SK-N-MC (cell line): Measurements from ENCODE around the gene SCCPDH.
"Not testable (repeated sequence)": the region's sequence is repeated elsewhere in the genome, so short reads cannot be mapped to it uniquely, and the experiment has no call there.

Source experiments
- DNase-seq: peaks from one replicate; pipeline ENCODE4 v3.0.0-alpha.2; 2011; ENCODE audit warnings: low read depth, low spot score
- H3K27ac ChIP-seq: fragments of 200-600 bp; sonication (generic); 2 replicates; pipeline ENCODE4 v1.5.1; 2016; ENCODE audit warnings: mixed run types
- H3K36me3 ChIP-seq: fragments of 200-600 bp; sonication (generic); 2 replicates; pipeline ENCODE4 v1.6.1; 2017; ENCODE audit warnings: antibody characterized with exemption, low read length, mixed read lengths; ENCODE audit not compliant: insufficient read depth
- H3K4me3 ChIP-seq: fragments of 200-600 bp; sonication (generic); 2 replicates; pipeline ENCODE4 v1.5.1; 2016
- H3K9ac ChIP-seq: fragments of 200-600 bp; sonication (generic); 2 replicates; pipeline ENCODE4 v1.8.0; 2017; ENCODE audit warnings: mixed run types, mixed read lengths; ENCODE audit not compliant: insufficient read length
- H3K9me3 ChIP-seq: fragments of 200-600 bp; sonication (generic); 2 replicates; pipeline ENCODE4 v1.6.1; 2017; ENCODE audit warnings: low read depth, mild to moderate bottlenecking, antibody characterized with exemption, low read length, moderate library complexity, mixed read lengths
- EZH2 ChIP-seq: fragments of 200-600 bp; sonication (generic); IDR thresholded peaks from one replicate; pipeline ENCODE4 v1.6.1; 2017; ENCODE audit warnings: antibody characterized with exemption
- FOXP2 ChIP-seq: optimal IDR thresholded peaks from 2 replicates; pipeline ENCODE3; 2011; ENCODE audit warnings: mild to moderate bottlenecking, moderate library complexity; ENCODE audit not compliant: insufficient read depth; ENCODE audit errors: extremely low read length, control extremely low read depth
- POLR2AphosphoS5 ChIP-seq: IDR thresholded peaks from 2 replicates; pipeline ENCODE4 v1.6.1; 2012; ENCODE audit warnings: mild to moderate bottlenecking, low read depth, low read length, borderline replicate concordance

The SCCPDH gene

DNA sequence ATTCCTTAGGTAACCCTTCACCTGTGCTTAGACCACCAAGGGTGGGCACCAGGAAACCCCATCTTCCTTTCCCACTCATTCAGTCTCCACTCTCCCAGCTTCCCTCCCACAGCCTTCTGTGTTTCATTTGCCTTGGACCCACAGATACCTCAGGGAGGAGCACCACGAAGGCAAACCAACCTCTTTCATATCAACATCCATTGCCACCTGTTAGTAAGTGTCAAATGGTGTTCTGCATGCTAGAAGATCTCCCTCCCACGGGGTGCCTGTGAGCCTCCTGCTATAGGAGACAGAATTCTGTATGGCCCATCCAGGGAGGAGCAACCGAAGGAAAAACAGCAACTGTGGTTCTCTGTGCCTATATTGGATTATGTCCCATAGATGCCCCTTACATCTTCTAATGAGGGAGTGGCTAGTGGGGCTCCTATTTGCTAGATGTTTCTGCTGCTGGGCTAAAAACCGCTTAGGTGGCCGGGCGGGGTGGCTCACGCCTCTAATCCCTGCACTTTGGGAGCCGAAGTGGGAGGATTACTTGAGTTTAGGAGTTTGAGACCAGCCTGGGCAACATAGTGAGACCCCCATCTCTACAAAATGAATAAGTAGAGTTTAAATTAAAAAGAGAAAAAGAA, 25.6 kb upstream of the SCCPDH start:
- Histone ChIP-seq H3K9ac (peak overlapping the region; percentile 18), H3K36me3 (no peaks in the 10 kb centered on the region), H3K9me3 (no peaks in the 10 kb centered on the region), H3K27ac (no peak overlapping the region), H3K4me3 (peak overlapping the region; percentile 67)
- TF ChIP-seq EZH2: no peak
- no peak for TF ChIP-seq FOXP2
- TF ChIP-seq POLR2AphosphoS5: no peak
- DNase-seq: no peak

DNA sequence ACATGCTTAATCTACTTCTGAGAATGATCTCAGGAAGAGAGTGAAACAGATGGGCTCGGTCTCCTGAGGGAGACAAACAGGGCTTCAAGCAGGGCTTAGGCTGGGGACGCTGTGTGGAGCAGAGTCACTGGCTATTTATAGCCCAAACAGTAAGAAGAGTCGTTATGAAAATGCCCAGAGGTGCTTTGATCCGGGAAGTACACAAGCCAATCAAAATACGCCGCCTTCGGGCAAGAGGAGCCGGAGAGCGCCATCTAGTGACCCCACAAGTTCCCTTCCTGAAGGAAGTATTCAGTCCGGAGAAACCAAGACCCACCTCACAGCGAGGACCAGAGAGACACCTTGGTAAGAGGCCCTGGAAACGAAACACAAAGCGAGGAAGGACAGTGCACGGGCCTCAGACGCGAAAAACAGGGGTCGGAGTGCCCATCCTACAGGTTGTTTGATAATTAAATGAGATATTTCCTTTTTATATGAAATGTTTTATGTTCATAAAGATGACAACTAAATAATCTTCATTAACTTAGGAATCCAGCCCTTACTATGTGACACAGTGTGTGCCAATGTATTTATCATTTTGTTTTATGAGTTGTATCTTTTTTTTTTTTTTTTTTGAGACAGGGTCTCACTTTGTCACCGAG, 25.0 kb upstream of the SCCPDH start:
- no peaks in the 10 kb centered on the region for H3K9me3 ChIP-seq
- TF ChIP-seq POLR2AphosphoS5 (no peak), FOXP2 (no peak), EZH2 (no peak)
- peak; percentile 69 for DNase-seq
- H3K27ac ChIP-seq: no peak overlapping the region
- H3K36me3 ChIP-seq: no peaks in the 10 kb centered on the region
- H3K4me3 ChIP-seq: peak overlapping the region; percentile 67
- H3K9ac ChIP-seq: peak overlapping the region; percentile 18

DNA sequence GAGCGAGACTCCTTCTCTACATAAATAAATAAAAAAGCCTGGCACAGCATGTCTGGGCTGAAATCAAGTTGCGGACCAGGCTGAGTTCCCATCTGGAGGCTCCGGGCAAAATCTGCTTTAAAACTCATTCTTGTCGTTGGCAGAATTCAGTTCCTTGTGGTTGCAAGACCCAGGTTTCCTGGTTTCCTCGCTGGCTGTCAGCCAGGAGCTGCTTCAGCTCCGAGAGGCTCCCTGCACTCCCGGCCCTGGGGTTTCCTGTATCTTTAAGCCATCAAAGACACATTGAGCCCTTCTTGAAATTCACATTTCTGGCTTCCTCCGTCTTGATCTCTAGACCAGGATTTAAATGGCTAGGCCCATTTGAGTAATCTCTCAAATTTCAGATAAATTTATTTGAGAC, 20.6 kb upstream of the SCCPDH start:
- Histone ChIP-seq H3K27ac (no peak overlapping the region), H3K9me3 (no peaks in the 10 kb centered on the region), H3K4me3 (no peak overlapping the region), H3K9ac (no peak overlapping the region), H3K36me3 (no peaks in the 10 kb centered on the region)
- peak; percentile 40 for DNase-seq
- TF ChIP-seq FOXP2: no peak
- no peak for TF ChIP-seq POLR2AphosphoS5
- TF ChIP-seq EZH2: no peak

DNA sequence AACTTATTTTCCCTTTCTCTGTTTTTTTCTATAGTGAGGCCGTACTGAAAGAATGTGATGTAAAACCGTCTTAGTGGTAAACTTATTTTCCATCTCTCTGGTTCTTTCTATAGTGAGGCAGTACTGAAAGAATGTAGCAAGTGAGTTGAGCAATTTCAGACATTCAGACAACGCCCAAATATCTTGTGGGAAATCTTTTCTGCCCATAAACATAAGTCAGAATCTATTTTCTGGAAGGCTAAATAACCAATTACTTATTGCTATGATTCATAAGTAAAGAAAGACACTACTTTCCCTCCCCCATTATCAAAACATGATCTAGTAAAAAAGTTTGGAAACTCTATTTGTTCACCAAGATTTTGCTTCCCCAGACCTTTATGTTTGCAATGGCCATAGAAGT, 18.8 kb upstream of the SCCPDH start:
- TF ChIP-seq POLR2AphosphoS5 (no peak), FOXP2 (no peak), EZH2 (no peak)
- DNase-seq: no peak
- Histone ChIP-seq H3K9me3 (no peaks in the 10 kb centered on the region), H3K9ac (no peak overlapping the region), H3K27ac (no peak overlapping the region), H3K4me3 (no peak overlapping the region), H3K36me3 (no peaks in the 10 kb centered on the region)

DNA sequence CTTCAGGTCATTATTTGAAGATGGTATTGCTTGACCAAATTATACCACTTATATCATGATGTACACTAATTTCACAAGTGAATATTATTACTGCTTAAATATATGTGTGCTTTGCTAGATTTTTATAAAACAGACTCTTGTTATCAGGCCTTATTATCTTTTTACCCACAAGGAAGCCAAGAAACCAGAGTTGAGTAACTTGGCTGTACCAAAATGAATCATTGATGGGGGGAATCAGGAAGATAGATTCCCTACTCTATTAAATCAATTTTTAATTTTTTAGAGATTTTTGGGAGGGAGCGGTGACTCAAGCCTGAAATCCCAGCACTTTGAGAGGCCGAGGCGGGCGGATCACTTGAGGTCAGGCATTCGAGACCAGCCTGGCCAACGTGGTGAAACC, 16.0 kb upstream of the SCCPDH start:
- Histone ChIP-seq H3K9ac (no peak overlapping the region), H3K36me3 (no peaks in the 10 kb centered on the region), H3K27ac (no peak overlapping the region), H3K4me3 (no peak overlapping the region), H3K9me3 (no peaks in the 10 kb centered on the region)
- TF ChIP-seq EZH2: no peak
- no peak for TF ChIP-seq FOXP2
- no peak for TF ChIP-seq POLR2AphosphoS5
- DNase-seq: no peak

DNA sequence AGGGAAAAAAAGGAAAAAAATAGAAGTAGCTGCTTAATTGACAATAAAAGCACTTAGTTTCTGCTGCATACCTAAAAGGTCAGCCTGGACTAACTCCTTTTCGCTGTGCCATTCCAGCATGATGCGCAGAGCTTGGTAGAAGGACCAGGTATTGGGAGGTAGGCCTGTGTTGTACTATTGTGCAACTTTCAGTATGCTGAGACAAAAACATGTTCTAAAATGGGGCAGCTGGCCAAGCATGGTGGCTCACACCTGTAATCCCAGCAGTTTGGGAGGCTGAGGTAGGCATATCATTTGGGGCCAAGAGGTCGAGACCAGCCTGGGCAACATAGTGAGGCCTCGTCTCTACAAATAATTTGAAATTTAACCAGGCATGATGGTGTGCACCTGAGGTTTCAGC, 15.0 kb upstream of the SCCPDH start:
- TF ChIP-seq EZH2 (no peak), POLR2AphosphoS5 (no peak), FOXP2 (no peak)
- no peaks in the 10 kb centered on the region for H3K9me3 ChIP-seq
- no peak for DNase-seq
- H3K36me3 ChIP-seq: no peaks in the 10 kb centered on the region
- H3K27ac ChIP-seq: no peak overlapping the region
- H3K4me3 ChIP-seq: no peak overlapping the region
- H3K9ac ChIP-seq: no peak overlapping the region

DNA sequence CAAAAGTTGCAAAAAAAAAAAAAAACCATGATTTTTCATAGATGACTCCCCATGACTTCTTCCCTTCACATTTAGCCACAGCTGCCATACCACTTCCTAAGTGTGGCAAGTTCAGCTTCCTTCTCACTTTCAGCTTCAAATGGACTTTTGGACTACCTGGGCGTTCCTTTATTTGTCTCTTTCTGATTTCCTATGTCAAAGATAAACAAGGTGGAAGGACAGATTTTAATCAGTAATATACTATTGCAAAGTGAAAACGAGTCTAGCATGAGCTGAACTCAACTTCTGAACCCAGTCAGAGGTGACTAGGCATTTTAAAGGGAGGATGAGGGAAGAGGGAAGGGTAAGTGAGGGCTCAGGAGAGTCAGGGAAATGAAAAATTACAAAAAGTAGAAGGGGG, 14.4 kb upstream of the SCCPDH start:
- DNase-seq: no peak
- Histone ChIP-seq H3K9me3 (no peaks in the 10 kb centered on the region), H3K27ac (no peak overlapping the region)

DNA sequence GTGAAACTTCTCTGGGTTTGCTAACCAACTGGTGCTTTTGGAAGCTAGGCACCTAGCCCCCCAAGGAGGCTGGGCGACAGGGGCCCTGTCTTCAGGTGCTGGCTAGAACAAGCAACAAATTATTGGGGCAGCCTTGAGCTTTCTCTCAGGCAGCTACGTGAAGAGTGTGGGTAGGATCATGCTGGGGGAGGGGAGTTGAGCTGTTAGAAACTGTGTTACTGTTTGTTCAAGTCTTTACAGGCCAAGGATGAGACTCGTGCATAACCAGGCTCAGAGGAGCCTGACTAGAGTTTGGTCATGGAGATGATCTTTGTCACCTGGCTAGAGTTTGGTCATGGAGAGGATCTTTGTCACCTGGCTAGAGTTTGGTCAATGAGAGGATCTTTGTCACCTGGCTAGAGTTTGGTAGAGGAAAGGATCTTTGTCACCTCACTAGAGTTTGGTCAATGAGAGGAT, 12.6 kb upstream of the SCCPDH start:
- no peak overlapping the region for H3K9ac ChIP-seq
- TF ChIP-seq POLR2AphosphoS5 (no peak), FOXP2 (no peak), EZH2 (no peak)
- H3K4me3 ChIP-seq: no peak overlapping the region
- H3K9me3 ChIP-seq: no peaks in the 10 kb centered on the region
- no peak overlapping the region for H3K27ac ChIP-seq
- no peak for DNase-seq
- no peaks in the 10 kb centered on the region for H3K36me3 ChIP-seq

More for the DNA sequence above, 14.4 kb upstream of the SCCPDH start:
- no peak for TF ChIP-seq EZH2
- TF ChIP-seq POLR2AphosphoS5: no peak
- no peak for TF ChIP-seq FOXP2
- H3K36me3 ChIP-seq: no peaks in the 10 kb centered on the region
- no peak overlapping the region for H3K4me3 ChIP-seq
- no peak overlapping the region for H3K9ac ChIP-seq

DNA sequence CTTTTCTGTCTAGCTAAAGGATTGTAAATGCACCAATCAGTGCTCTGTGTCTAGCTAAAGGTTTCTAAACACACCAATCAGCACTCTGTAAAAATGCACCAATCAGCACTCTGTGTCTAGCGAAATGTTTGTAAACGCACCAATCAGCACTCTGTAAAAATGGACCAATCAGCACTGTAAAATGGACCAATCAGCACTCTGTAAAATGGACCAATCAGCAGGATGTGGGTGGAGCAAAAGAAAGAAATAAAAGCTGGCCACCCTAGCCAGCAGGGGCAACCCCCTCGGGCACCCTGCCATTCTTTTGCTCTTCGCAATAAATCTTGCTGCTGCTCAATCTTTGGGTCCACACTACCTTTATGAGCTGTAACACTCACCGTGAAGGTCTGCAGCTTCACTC, 11.8 kb upstream of the SCCPDH start:
- H3K4me3 ChIP-seq, H3K27ac ChIP-seq, H3K9me3 ChIP-seq, H3K9ac ChIP-seq, DNase-seq, H3K36me3 ChIP-seq: not testable (repeated sequence)

DNA sequence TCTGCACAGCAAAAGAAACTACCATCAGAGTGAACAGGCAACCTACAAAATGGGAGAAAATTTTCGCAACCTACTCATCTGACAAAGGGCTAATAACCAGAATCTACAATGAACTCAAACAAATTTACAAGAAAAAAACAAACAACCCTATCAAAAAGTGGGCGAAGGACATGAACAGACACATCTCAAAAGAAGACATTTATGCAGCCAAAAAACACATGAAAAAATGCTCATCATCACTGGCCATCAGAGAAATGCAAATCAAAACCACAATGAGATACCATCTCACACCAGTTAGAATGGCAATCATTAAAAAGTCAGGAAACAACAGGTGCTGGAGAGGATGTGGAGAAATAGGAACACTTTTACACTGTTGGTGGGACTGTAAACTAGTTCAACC, 4.8 kb upstream of the SCCPDH start:
- H3K27ac ChIP-seq, H3K9ac ChIP-seq, H3K4me3 ChIP-seq, DNase-seq, H3K36me3 ChIP-seq, H3K9me3 ChIP-seq: not testable (repeated sequence)

DNA sequence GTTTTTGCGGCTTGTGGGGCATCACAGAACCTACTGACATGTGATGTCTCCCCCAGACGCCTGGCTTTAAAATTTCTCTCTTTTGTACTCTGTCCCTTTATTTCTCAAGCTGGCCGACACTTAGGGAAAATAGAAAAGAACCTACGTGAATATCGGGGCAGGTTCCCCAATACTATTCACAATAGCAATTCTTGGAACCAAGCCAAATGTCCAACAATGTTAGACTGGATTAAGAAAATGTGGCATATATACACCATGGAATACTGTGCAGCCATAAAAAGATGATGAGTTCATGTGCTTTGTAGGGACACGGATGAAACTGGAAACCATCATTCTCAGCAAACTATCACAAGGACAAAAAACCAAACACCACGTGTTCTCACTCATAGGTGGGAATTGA, 3.4 kb upstream of the SCCPDH start:
- H3K27ac ChIP-seq, H3K4me3 ChIP-seq, H3K9ac ChIP-seq, H3K36me3 ChIP-seq, H3K9me3 ChIP-seq, DNase-seq: not testable (repeated sequence)
